IPS-NIHi7 (cell line): ENCODE results near the gene C12orf42.
A peak's percentile ranks its signal among the peaks of the same experiment; 100 is the strongest.
"Not testable (repeated sequence)": the region's sequence is repeated elsewhere in the genome, so short reads cannot be mapped to it uniquely, and the experiment has no call there.

Experiments
- DNase-seq: peaks from one replicate; pipeline ENCODE4 v3.0.0; 2012; ENCODE audit warnings: mixed read lengths; ENCODE audit errors: extremely low spot score

Gene C12orf42

DNA sequence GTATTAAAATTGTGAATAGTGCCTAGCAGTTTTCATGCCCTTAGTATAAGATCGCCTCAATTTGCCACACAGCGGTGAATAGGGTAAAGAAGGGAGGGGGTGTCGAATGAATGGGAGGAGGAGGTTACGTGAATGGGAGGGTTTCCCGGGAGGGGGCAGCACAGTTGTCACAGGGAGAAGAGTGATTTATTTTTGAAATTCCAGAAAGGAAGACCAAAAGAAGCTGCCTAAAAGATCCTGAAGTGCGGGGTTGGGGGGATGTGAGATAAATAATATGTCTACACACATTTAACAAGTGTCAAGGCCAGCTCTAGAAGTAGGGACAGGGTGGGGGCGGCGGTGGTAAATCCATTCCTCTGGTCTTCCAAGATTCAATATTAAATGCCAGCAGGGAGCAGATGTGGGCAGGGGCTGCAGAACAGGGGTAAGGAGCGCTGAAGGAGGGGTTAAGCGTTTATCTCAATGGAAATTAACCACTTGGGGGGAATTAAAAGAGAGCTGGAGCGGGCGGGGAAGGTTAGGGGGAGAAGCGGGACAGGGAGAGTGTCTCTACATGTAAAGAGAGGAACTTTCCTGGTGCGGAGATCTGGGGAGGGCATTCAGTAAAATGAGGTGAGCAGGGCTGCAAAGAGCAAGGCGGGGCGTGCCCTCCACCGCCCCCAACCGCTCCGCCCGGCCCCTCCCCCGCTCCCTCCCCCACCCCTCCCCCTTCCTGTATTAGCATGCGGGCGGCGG, 867 bp downstream of the C12orf42 start:
- peak; percentile 33 for DNase-seq

DNA sequence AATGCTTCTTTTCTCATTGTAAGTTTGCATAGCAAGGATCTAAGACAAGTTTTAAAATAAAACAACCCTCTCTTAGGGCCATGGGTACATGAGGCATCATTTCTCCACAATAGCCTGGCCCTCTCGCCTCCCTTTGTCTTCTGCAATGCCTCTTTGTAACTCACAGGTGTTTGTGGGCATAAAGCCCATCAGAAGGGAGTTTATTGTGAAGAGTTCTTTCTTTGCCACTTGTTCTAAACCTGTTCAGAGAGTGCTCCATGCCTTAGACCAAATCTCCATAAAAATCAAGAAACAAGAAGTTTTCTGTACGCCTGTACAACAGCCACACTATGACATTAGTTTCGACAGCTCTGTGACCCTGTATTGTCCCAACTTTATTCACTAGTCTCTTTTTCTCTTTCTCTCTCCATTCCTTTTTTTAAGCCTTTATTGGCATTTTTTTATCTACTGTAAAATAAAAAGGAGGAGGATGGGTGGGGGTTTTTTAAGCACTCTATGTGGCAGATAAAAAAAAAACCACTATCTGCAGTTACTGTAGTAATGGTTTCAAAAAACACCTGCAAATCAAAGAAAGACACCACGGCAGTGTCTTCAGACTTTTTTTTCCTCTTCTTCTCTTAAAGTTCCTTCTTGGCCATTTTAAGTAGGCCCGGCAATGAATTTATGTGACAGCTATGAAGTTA, 1.6 kb downstream of the C12orf42 start:
- no peak for DNase-seq

DNA sequence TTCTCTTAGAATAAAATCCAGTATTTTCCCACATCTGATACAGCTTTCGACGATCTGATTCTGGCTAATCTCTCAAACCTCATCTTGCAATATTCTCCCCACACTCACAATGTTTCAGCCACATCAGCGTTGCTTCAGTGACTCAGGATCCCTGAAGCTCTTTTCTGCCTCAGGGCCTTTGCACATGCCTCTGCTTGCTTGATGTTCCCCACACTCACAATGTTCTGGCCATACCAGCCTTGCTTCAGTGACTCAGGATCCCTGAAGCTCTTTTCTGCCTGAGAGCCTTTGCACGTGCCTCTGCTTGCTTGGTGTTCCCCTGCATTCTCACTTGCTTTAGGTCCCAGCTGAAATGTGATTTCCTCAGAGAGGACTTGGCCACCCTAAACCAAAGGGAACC, 2.6 kb downstream of the C12orf42 start:
- DNase-seq, result no peak

DNA sequence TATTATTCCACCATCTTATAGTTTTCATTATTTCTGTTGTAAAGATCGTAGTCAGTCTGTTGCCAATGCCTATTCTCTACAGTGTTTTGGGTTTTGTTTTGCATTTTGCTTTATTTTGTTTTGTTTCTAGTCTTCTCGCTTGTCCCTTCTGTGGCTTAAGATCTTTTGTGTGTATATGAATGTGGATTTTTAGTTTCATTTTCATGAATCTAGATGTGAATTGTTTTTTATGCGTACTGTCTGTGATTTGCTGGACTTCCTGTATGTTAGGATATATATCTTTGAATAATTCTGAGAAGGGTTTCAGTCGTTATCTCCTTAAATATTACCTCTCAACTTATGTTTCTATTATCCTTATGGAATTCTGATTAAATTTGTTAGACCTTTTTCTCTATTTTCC, 13.4 kb downstream of the C12orf42 start:
- no peak for DNase-seq

DNA sequence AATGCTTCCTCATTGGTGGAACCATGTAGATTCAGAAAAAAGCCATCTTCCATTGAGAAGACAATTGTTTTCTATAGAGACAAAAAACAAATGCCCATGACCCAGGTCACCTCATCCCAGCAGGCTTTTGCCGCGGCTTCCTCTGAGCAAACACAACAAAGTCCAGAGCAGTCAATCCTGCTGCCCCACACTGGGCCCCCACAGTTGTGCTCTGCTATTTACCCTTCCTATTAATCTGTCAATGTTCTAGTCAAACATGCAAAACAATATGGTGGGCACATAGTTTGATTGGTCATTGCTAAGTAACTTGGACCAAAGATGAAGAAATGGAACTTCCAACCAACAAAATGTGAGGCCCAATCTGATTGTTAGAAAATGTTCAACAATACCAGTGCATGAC, 20.7 kb downstream of the C12orf42 start:
- no peak for DNase-seq

DNA sequence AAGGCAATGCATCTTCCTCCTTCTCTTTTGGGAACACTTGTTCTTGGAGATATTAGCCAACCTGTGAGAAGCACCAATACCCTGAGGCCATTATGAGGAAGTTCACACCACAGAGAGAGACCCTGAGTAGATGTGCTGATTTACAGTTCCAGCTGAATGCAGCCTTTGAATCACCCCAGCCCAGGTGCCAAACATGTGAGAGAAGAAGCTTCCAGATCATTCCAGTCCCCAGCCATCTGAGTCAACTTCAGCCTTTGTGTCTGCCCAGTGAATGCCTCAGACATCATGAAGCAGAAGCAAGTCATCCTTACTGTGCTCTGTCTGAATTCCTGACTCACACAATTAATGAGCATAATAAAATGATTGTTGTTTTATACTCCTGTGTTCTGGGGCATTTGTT, 25.1 kb downstream of the C12orf42 start:
- no peak for DNase-seq

DNA sequence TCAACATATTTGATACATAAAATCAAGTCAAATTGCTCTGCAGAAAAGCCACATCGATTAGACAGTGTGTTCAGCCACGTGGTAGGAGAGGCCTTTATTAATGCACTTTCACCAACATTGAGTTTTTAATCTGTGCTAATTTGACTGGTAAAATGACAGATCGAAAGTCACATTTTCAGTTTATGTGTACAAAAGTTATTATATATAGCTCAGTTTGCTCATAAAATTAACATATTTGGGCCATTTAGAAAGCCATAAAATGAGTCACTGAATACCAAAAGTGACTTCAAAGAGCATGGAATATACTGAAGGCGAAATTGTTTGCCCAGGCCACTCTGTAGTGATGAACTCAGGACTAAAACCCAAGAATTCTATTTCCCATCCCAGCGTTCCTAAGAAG, 26.0 kb downstream of the C12orf42 start:
- no peak for DNase-seq

DNA sequence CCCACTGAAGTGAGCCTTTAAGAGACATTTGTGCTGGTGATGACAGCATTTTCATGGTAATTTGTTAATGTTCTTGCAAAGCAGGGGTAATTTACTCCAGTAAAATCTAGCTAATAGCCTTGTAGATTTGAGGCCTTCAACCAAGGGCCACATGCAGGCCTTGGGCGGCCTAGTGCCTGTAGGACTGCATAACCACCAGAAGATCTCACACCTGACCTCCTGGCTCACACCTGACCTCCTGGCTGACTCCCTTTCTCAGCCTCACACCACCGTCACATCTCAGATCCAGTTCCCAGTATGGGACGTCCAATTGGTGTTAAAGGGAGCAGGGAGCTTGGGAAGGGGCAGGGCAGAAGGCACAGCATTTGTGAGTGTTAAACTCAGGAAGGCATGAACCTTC, 26.9 kb downstream of the C12orf42 start:
- peak; percentile 18 for DNase-seq

DNA sequence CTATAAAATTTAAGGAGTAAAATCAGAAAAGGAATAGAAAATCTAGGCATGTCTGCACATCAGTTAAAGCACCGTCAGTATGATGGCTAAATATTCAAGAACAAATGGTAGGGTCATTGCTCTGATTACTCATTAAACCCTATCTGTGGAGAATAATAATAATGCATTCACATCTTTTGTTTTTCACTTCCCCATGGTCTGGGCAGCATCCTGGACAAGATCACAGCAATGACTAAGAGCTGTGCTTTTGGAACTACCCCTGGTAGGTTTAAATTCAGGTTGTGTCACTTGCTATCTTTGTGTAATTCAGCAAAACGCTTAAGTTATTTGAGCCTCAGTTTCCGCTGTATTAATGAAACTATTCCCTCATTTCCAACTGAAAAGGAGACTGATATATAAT, 33.1 kb downstream of the C12orf42 start:
- no peak for DNase-seq

DNA sequence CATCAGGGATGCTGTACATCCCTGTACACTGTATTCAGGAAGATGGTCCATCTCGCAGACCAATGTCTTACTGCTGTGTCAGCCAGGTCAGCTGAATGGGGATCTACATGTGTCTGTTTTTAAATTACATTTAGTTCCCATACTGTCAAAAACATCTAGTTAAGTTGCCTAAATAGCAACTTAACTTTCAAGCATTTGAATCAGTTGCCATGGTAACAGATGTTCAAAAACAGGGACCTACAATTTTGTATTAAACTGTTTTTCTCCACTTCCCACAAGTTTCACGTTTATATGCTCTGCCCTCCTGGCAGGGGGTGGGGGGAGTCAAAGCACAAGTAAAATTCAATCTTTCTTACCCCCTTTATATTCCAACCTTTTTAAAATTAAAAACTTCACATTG, 38.3 kb downstream of the C12orf42 start:
- DNase-seq, result no peak

DNA sequence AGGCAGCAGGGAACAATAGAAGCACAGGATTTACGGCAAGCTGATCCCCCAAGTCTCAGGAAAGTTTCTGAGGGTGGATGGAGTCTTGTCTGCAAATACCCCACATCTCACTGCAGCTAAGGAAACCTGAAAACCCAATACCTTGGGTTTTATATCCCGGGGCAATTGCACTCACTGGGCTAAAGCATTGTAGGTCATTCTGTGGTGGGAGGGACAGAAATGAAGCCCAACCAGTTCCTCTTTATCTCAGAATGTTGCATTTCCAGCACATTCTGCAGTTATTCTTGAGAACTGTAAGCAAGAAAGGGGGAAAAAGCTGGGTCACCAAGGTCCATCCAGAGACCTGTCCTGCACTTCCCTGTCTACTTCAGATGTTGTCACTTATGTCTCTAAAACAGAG, 39.8 kb downstream of the C12orf42 start:
- no peak for DNase-seq

DNA sequence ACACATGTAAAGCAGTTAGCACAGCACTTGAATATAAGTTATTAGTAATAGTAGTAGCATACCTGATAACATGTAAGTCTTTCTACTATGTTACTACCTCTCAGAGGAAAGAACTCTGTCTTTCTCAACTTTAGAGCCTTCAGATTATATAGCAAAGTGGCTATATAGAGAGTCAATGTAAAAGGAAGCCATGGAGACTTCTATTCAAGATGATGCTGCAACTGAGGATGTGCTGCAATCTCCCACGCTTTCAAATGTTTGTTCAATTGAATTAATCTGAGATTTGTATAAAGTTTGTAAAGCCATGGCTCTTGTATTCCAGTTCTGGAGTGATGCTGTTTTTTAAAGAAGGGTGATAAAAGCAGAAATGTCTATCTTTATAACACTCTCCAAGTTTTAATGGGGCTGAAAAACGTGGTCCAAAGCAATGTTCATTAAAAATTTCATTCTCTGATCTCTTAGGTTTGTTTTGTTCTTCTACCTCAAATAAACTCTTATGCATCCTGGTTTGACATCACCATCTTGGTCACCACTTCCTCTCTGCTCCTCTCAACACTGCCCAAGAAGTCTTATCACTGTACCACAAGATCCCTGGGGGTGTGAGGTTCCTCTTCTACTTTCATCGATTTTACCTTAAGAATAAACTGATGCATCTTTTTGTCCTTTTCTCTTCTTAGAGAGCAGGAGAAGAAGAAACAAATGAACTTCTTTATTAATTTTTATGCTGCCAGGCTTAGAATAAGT, 40.6 kb downstream of the C12orf42 start:
- no peak for DNase-seq

DNA sequence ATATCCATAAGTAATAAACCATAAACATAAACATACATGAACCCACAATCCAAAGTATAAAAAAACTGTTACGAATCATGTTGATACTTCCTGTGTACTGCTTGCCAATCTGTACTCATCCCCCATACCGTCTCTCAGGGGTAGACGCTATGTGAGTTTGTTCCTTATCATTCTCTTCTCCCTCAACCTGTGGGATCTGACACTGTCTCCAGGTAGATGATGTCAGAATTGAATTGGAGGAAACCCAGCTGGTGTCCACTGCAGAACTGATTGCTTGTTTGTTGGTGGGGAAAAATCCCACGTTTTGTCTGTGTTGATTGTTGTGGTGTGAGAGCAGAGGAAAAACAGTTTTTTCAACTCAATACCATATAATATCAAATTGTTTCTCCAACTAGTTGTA, 50.8 kb downstream of the C12orf42 start:
- no peak for DNase-seq

DNA sequence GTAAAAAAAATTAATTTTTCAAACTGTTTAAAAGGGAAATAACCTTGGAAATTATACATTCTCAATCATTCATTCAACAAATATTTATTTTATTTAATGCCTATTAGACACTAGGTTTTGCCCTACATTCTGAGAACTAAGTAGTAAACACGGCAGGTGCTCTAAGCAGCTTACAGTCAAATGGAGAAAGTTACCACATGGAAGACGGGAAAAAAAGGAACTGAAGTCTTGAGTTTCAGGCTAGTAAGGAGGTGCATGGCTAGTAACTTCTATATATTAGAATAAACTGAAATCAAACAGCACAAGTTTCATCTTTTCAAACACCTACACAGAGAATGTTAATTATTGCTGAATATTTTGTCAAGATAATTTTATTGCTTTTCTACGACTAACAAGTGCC, 52.9 kb downstream of the C12orf42 start:
- no peak for DNase-seq

DNA sequence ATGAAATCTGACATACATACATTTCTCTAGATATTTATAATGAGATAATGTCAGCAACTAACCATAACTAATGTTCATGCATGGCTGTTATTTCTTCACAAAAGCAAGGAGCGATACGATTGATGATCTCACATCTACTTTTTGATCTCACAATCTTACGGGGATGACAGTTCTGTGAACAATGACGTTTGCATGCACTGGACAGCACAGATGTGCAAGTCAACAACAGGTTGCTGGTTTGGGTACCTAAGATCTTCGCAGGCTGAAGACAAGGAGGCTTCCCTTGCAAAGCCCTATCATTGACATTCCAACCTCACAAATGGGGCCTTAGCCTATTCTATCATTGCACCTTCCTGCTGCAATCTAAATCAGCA, 53.6 kb downstream of the C12orf42 start:
- no peak for DNase-seq

DNA sequence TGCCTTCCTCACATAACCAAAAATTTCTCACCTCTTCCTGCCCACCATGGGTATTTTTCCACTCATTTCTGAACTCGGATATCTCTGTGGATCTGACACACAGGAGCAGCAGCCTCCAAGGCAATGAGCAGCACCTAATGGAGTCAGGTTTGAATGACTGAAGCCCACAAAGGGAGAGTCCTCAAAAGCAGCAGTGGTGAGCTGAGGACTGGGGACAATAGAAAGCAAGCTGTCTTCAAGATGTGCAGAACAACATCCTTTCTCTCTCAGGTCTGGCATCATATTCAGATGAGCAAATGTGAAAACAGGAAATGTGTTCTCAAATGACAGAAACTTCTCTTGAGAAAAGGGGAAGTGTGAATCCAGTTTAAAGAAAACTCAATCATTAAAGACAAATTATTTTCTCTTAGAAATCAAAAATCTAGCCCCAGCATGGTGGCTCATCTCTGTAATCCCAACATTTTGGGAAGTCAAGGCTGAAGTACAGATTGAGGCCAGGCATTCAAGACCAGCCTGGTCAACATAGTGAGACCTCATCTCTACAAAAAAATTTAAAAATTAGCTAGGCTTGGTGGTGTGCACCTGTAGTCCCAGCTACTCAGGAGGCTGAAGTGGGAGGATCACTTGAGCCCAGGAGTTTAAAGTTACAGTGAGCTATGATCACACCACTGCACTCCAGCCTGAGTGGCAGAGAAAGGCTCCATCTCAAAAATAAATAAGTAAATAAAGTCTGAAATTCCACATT, 54.2 kb downstream of the C12orf42 start:
- DNase-seq, result no peak

DNA sequence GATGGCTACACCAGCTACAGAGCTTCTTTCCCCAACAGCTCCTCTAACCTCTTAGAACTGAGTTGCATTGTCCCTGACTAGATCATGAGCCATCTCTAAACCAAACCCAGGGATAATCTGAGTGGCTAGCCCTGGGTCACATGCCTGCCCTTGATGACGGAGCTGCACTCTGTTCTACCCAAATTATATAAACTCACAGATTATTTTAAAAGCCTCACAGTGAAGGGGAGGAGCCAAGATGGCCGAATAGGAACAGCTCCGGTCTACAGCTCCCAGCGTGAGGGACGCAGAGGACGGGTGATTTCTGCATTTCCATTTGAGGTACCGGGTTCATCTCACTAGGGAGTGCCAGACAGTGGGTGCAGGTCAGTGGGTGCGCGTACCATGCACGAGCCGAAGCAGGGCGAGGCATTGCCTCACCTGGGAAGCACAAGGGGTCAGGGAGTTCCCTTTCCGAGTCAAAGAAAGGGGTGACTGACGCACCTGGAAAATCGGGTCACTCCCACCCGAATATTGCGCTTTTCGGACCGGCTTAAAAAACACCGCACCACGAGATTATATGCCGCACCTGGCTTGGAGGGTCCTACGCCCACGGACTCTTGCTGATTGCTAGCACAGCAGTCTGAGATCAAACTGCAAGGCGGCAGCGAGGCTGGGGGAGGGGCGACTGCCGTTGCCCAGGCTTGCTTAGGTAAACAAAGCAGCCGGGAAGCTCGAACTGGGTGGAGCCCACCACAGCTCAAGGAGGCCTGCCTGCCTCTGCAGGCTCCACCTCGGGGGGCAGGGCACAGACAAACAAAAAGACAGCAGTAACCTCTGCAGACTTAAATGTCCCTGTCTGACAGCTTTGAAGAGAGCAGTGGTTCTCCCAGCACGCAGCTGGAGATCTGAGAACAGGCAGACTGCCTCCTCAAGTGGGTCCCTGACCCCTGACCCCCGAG, 61.3 kb downstream of the C12orf42 start:
- not testable (repeated sequence) for DNase-seq

DNA sequence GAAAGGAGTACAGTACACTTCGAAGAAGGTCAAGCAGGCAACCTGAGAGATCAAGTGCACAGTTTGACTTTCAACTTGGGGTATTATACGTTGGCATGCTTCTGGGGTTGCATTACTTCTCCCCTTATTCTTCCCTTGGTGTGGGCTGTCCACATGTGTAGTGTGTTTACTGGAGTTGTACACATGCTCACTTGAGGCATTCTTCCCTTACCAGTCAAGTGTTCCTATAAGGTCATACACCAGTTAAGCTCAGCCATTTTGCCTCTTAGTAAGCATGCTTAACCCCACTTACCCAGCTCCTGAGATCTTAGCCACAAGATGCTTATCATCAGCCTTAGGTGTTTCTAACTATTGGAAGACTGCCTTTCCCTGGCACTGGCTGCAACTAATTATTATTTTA, 63.8 kb downstream of the C12orf42 start:
- no peak for DNase-seq

DNA sequence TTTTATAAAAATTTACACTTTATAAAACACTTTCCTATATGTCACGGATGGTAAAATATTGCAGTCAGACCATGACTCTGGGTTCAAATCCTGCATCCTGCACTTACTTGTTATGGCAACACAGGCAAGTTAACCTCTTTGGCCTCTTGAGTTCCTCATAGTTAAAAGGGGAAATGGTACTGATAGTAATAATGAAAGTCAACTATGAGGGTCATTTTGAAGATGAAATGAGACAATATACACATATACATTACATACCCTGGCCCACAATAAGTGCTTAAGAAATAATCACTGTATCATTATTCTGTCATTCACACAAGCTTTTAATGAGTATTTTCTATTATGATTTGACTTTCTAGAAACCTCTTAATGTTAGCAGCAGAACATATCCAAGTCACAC, 64.4 kb downstream of the C12orf42 start:
- no peak for DNase-seq

DNA sequence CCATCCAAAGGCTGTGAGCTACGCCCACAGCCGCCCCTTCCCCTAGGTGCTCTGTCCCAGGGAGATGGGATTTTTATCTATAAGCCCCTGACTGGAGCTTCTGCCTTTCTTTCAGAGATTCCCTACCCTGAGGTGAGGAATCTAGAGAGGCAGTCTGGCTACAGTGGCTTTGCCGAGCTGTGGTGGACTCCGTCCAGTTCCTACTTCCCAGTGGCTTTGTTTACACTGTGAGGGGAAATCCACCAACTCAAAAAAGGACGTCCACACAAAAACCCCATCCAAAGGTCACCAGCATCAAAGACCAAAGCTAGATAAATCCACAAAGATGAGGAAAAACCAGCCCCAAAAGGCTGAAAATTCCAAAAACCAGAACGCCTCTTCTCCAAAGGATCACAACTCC, 70.1 kb downstream of the C12orf42 start:
- DNase-seq, result not testable (repeated sequence)
